ENCODE results near the gene IGSF9B. TPM values are rescaled to one million over a fixed set of nuclear protein-coding genes. Genes with fewer than 3 reads are reported as not detected.

IGSF9B gene
- total and polyA plus RNA-seq, 9 of the 15 experiments (the other 6 are each of a cell fraction or from before 2014, with no cell fraction given): 0.09 TPM; not detected in 8

DNA sequence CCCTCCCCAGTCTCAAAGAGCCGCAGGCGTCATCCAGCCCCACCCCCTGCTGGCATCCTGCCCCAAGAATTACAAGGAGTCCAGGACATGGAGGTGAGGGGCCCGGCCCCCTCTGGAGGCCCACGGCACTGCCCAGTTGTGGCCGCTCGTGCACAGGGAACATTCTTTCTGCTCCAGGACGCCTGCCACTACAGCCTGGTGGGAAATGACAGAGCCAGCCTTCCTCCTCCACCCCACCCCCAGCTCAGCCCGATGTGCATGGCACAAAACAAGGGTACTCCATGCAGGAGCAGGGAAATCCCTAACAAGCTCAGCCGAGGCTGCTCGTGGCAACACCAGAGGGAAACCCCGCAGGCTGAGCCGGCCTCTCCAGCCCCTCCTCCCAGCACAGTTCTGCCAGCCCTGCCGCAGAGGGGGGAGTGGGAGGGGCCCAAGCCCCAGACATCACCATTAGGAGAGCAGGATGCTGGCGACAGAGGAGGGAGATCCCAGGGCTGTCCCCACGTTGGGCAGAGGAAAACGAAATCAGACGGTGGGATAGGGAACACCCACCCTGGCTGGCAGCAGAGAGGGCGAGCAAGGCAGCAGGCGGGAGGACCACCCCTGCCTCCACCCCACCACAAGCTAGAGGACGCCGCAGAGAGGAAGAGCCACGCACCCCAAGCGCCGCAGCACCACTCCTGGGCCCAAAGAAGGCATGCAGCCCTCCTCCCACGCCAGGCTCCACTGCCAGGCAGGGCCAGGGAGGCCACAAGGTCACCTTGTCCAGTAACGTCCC lies 10.0 kb downstream of the IGSF9B start:
- peaks cover 12% of the 10 kb centered on the region; the same call in 1 of the 2 replicates for H4K20me1 ChIP-seq (replicated peaks; ENCODE audit: control insufficient read depth, insufficient read depth, low read length)
- DNase-seq (ENCODE audit: extremely low read depth in 1 of 4, low spot score in 3 of 4) (no peak), ATAC-seq (no peak), FAIRE-seq (no peak)
- H3K4me2 ChIP-seq (ENCODE audit: insufficient read depth, low read length): no peak overlapping the region
- H3K79me2 ChIP-seq (ENCODE audit: control insufficient read depth, insufficient read depth, low read length): no peaks in the 10 kb centered on the region
- TF ChIP-seq HES1 (IDR thresholded peaks at IDR 0.05; ENCODE audit: low read depth) (no peak), SIX5 (IDR thresholded peaks at IDR 0.05; ENCODE audit: borderline replicate concordance in 1 of 2, insufficient read depth in 1 of 2, low read depth in 1 of 2, low read length in 2 of 2) (no peak), FOS (IDR thresholded peaks at IDR 0.05; ENCODE audit: extremely low read depth, insufficient read length) (no peak), ZSCAN29 (IDR thresholded peaks at IDR 0.05) (no peak)
- peaks cover 3% of the 10 kb centered on the region for H3K9me1 ChIP-seq (ENCODE audit: control insufficient read depth, insufficient read depth, low read length)
- no peak overlapping the region for H3K4me3 ChIP-seq
- H2AFZ ChIP-seq (ENCODE audit: low read depth, low read length): no peak overlapping the region
- H3K36me3 ChIP-seq (ENCODE audit: control insufficient read depth, insufficient read depth, low read length): no peaks in the 10 kb centered on the region
- intact Hi-C loops (cut with micrococcal nuclease) (no loop called here), in situ Hi-C loops (cut with MboI) (no loop called here)
- peaks cover 0 to 21% of the 10 kb centered on the region in 2 experiments; a peak in 3 of 5 replicates for H3K4me1 ChIP-seq (replicated peaks in 1 of 2; ENCODE audit: control insufficient read depth in 2 of 2, insufficient read depth in 2 of 2, low read length in 2 of 2)
- POLR2A ChIA-PET: interaction anchor here (0.6 kb wide), 1 partner anchor 73 kb away, joined by 3 read pairs; no protein-coding TSS in a partner anchor
- H3K9ac ChIP-seq (ENCODE audit: insufficient read depth in 1 of 2, low read depth in 2 of 2, low read length in 2 of 2): no peak overlapping the region
- 4% methylated on average over 13 of the region's 26 CpGs for WGBS (ENCODE audit: insufficient coverage, low coverage, missing lambda C conversion rate)
- no peaks in the 10 kb centered on the region for H3K9me3 ChIP-seq (replicated peaks; ENCODE audit: control insufficient read depth, insufficient read depth, low read depth, low read length)
- CTCF ChIA-PET (ENCODE audit: low intra/inter-chr PET ratio): no interaction called here
- H3K27me3 ChIP-seq (ENCODE audit: control insufficient read depth in 2 of 2, insufficient read depth in 2 of 2, low read length in 2 of 2): peaks cover 5 to 55% of the 10 kb centered on the region in 2 experiments; a peak in 4 of 5 replicates
- BruUV-seq (replicated peaks): no TSS peak
- H3K27ac ChIP-seq (ENCODE audit: extremely low read depth, low read depth, low read length): no peak overlapping the region
